ENCODE data around the gene POLH.

DNA sequence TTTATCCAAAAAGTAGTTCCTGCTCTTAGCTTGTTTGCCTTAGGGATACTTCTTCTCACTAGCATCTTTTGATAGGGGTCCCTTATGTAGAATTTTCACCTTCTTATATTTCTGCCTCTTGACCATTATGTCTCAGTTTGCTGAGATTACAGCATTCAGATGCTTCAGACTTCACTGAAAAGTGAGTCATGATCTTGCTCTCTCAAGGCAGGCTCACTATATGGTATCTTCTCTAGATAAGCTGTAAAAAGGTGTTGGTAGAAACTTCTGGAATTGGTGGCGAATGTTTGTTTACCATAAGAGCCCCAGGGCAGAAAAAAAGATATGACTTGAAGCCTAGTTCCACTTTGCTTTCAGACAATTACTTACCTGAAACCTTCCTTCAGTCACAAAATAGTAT is 33.4 kb downstream of the POLH start:
- TF ChIP-seq, protein P1, sequence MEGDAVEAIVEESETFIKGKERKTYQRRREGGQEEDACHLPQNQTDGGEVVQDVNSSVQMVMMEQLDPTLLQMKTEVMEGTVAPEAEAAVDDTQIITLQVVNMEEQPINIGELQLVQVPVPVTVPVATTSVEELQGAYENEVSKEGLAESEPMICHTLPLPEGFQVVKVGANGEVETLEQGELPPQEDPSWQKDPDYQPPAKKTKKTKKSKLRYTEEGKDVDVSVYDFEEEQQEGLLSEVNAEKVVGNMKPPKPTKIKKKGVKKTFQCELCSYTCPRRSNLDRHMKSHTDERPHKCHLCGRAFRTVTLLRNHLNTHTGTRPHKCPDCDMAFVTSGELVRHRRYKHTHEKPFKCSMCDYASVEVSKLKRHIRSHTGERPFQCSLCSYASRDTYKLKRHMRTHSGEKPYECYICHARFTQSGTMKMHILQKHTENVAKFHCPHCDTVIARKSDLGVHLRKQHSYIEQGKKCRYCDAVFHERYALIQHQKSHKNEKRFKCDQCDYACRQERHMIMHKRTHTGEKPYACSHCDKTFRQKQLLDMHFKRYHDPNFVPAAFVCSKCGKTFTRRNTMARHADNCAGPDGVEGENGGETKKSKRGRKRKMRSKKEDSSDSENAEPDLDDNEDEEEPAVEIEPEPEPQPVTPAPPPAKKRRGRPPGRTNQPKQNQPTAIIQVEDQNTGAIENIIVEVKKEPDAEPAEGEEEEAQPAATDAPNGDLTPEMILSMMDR (conservative IDR thresholded peaks at IDR 0.05 in 1 of 2, IDR thresholded peaks at IDR 0.05 in 1 of 2; ENCODE audit: low read depth in 1 of 2, low read length in 2 of 2): no peak
- no peak for TF ChIP-seq EZH2 (IDR thresholded peaks at IDR 0.05; ENCODE audit: low read length, missing control alignments)

Measured in fibroblast of lung (primary cell).